ENCODE measurements around the gene EML1. TPM values are rescaled to one million over a fixed set of nuclear protein-coding genes. Genes with fewer than 3 reads are reported as not detected.

The EML1 gene
- total RNA-seq, 2 donors from 2014 or later = 28.3 to 30.2 TPM

GRCh38 chr14:99873653-99874052 lies 80.4 kb downstream of the EML1 start:
- no peak for TF ChIP-seq CTCF (IDR thresholded peaks at IDR 0.05)

GRCh38 chr14:99874306-99874705 lies 81.1 kb downstream of the EML1 start:
- no peaks in the 10 kb centered on the region for H3K27me3 ChIP-seq
- TF ChIP-seq CTCF (IDR thresholded peaks at IDR 0.05) = no peak

More at GRCh38 chr14:99873653-99874052, 80.4 kb downstream of the EML1 start:
- Histone ChIP-seq H3K9me3 (no peaks in the 10 kb centered on the region), H3K27ac (no peak overlapping the region), H3K4me1 (no peaks in the 10 kb centered on the region), H3K27me3 (no peaks in the 10 kb centered on the region), H3K4me3 (no peak overlapping the region), H3K36me3 (no peaks in the 10 kb centered on the region)
- DNase-seq (ENCODE audit: low spot score) = no peak

GRCh38 chr14:99875421-99875820 lies 82.2 kb downstream of the EML1 start:
- DNase-seq (ENCODE audit: low spot score) = no peak

More at GRCh38 chr14:99874306-99874705, 81.1 kb downstream of the EML1 start:
- DNase-seq (ENCODE audit: low spot score) = no peak
- H3K4me1 ChIP-seq = no peaks in the 10 kb centered on the region
- H3K27ac ChIP-seq = no peak overlapping the region
- no peaks in the 10 kb centered on the region for H3K36me3 ChIP-seq
- no peaks in the 10 kb centered on the region for H3K9me3 ChIP-seq
- H3K4me3 ChIP-seq = no peak overlapping the region

GRCh38 chr14:99875836-99876235 lies 82.6 kb downstream of the EML1 start:
- H3K9me3 ChIP-seq = no peaks in the 10 kb centered on the region
- H3K27ac ChIP-seq = no peak overlapping the region
- no peaks in the 10 kb centered on the region for H3K36me3 ChIP-seq
- peaks cover 0 to 12% of the 10 kb centered on the region in 2 donors for H3K4me1 ChIP-seq
- no peak overlapping the region for H3K4me3 ChIP-seq
- no peaks in the 10 kb centered on the region for H3K27me3 ChIP-seq
- TF ChIP-seq CTCF (IDR thresholded peaks at IDR 0.05) = no peak
- no peak for DNase-seq (ENCODE audit: low spot score)

More at GRCh38 chr14:99875421-99875820, 82.2 kb downstream of the EML1 start:
- Histone ChIP-seq H3K9me3 (no peaks in the 10 kb centered on the region), H3K36me3 (no peaks in the 10 kb centered on the region), H3K4me3 (no peak overlapping the region), H3K27me3 (no peaks in the 10 kb centered on the region), H3K4me1 (peaks cover 0 to 10% of the 10 kb centered on the region in 2 donors), H3K27ac (no peak overlapping the region)
- no peak for TF ChIP-seq CTCF (IDR thresholded peaks at IDR 0.05)

GRCh38 chr14:99876406-99876805 lies 83.2 kb downstream of the EML1 start:
- no peaks in the 10 kb centered on the region for H3K9me3 ChIP-seq
- peaks cover 0 to 12% of the 10 kb centered on the region in 2 donors for H3K4me1 ChIP-seq
- H3K4me3 ChIP-seq = no peak overlapping the region
- TF ChIP-seq CTCF (IDR thresholded peaks at IDR 0.05) = no peak
- DNase-seq (ENCODE audit: low spot score) = no peak
- H3K27me3 ChIP-seq = no peaks in the 10 kb centered on the region
- no peaks in the 10 kb centered on the region for H3K36me3 ChIP-seq
- H3K27ac ChIP-seq = no peak overlapping the region

GRCh38 chr14:99878563-99878962 lies 85.3 kb downstream of the EML1 start:
- H3K4me3 ChIP-seq = no peak overlapping the region
- H3K9me3 ChIP-seq = no peaks in the 10 kb centered on the region
- no peak for TF ChIP-seq CTCF (IDR thresholded peaks at IDR 0.05)
- H3K27ac ChIP-seq = no peak overlapping the region
- H3K36me3 ChIP-seq = no peaks in the 10 kb centered on the region
- H3K4me1 ChIP-seq = peaks cover 0 to 12% of the 10 kb centered on the region in 2 donors
- no peaks in the 10 kb centered on the region for H3K27me3 ChIP-seq
- no peak for DNase-seq (ENCODE audit: low spot score)
